Activated CD8-positive, alpha-beta memory T cell treated with anti-CD3 and anti-CD28 coated beads, Interleukin-2, amount 10 ng/mL, durations not matched to agents 7 days and 5 days (primary cell): ENCODE measurements around the gene HOXC4. TPM values are rescaled to one million over a fixed set of nuclear protein-coding genes. Genes with fewer than 3 reads are reported as not detected.

ENCODE experiments used
- ATAC-seq: fragments of 150-1000 bp; cut with Tn5 transposase; one replicate; pipeline ENCODE4 v1.10.0; 2021; ENCODE audit warnings: moderate library complexity
- CTCF ChIA-PET: fragments of 350-600 bp; sonication (Branson Sonifier 250); formaldehyde crosslinking; loops from one replicate; lab custom pipeline; 2021; ENCODE audit warnings: antibody characterized with exemption; lab: Charles Lee
- DNase-seq: peaks from one replicate; pipeline ENCODE4 v3.0.0-alpha.2; 2020
- H3K27ac Mint-ChIP-seq: one replicate; pipeline ENCODE4 v1.8.0; 2021; ENCODE audit warnings: mild to moderate bottlenecking, mixed read lengths
- H3K27me3 Mint-ChIP-seq: one replicate; pipeline ENCODE4 v1.8.0; 2021; ENCODE audit warnings: mixed read lengths
- H3K36me3 Mint-ChIP-seq: one replicate; pipeline ENCODE4 v1.8.0; 2021; ENCODE audit warnings: mild to moderate bottlenecking, mixed read lengths
- H3K4me1 Mint-ChIP-seq: one replicate; pipeline ENCODE4 v1.8.0; 2021; ENCODE audit warnings: mixed read lengths
- H3K4me3 Mint-ChIP-seq: one replicate; pipeline ENCODE4 v1.8.0; 2021; ENCODE audit warnings: mild to moderate bottlenecking, moderate library complexity, mixed read lengths
- H3K9me3 Mint-ChIP-seq: one replicate; pipeline ENCODE4 v1.8.0; 2022; ENCODE audit warnings: low read depth, mixed read lengths
- total RNA-seq, 2 experiments: library from RNA; stranded (reverse); gene quantifications; one replicate each; pipeline ENCODE4 v1.2.3, GENCODE V29; 2021

The HOXC4 gene
- total RNA-seq, 2 experiments from 2014 or later, result 1.5 to 1.9 TPM

GRCh38 chr12:54033980-54034784, 19.5 kb upstream of the HOXC4 start:
- H3K4me3 Mint-ChIP-seq, result no peak overlapping the region
- H3K27me3 Mint-ChIP-seq, result peaks cover 91% of the 10 kb centered on the region
- H3K36me3 Mint-ChIP-seq, result no peaks in the 10 kb centered on the region
- no peak overlapping the region for H3K27ac Mint-ChIP-seq
- no peaks in the 10 kb centered on the region for H3K9me3 Mint-ChIP-seq
- DNase-seq (no peak), ATAC-seq (peak; percentile 21)
- peaks cover 18% of the 10 kb centered on the region for H3K4me1 Mint-ChIP-seq
- CTCF ChIA-PET, result interaction anchor here (2.2 to 15.1 kb wide), 6 partner anchors 19 to 174 kb away, joined by 9 to 229 read pairs (median 72); partner anchors contain the start of genes HOXC4, HOXC8 and SMUG1

DNA sequence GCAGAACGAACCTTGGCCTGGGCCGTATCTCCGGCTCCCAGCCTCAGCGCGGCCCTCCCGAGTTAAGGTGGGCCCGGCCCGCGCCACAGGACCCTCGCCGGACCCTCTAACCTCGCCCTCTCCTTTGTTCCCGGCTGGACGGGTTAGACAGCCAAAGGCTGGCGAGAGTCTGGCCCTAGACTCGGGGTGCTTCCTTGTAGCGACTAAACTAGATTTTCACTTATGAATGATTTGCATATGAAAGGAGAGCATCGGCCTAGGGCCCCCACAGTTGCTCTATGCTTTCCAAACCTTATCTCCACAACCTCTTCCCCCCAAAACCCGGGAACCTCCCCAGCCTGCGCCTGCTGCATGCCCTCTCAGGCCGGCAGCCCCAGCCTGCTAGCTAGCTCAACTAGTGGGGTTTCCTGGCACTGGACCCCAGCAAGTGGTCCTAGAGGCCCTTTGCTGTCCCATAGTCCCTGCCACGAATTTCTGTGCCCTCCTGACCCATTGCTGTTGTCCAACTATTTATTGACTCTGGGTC, 18.8 kb upstream of the HOXC4 start:
- DNase-seq (no peak), ATAC-seq (no peak)
- Mint-ChIP-seq H3K27me3 (peaks cover 92% of the 10 kb centered on the region), H3K27ac (no peak overlapping the region), H3K4me1 (peaks cover 17% of the 10 kb centered on the region), H3K9me3 (no peaks in the 10 kb centered on the region), H3K36me3 (no peaks in the 10 kb centered on the region), H3K4me3 (no peak overlapping the region)
- CTCF ChIA-PET, result interaction anchor here (2.2 to 15.1 kb wide), 5 partner anchors 18 to 173 kb away, joined by 9 to 229 read pairs (median 74); partner anchors contain the start of genes HOXC4, HOXC8 and SMUG1

DNA sequence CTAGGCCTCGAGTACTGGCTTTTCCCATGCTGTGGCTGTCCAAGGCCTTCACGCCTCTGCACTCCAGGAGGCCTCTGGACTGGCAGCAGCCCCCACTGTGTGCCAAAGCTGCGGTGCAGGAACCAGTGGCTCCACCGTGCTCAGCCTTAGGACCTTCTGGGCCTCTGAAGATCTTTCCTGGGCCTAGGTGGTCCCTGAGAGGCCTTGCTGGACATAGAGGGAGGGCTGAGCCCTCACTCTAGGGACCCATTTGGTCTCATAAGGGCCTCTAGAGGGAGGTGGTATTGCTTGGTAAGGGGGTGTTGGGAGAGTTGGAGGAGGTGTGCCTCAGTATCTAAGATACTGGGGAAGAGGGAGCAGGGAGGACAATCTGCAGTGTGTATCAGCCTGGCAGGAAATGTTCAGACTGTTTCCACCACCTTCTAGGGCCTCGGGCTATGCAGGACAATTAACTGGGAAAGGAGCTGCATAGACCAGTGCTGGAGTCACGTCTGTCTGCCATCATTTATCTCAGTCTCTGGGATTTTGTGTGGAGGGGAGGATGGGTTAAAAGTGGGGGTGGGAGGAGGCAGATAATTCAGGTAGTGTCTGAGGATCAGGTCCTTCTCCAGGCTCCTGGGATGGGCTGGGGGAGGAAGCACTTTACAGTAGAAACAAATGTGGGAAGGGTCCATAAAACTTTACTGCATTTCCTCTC, 17.9 kb upstream of the HOXC4 start:
- no peak overlapping the region for H3K4me3 Mint-ChIP-seq
- H3K27me3 Mint-ChIP-seq, result peaks cover 94% of the 10 kb centered on the region
- no peak for ATAC-seq
- H3K27ac Mint-ChIP-seq, result no peak overlapping the region
- H3K36me3 Mint-ChIP-seq, result no peaks in the 10 kb centered on the region
- CTCF ChIA-PET, result interaction anchor here (2.2 to 15.1 kb wide), 5 partner anchors 17 to 172 kb away, joined by 9 to 229 read pairs (median 74); partner anchors contain the start of genes HOXC4, HOXC8 and SMUG1
- H3K4me1 Mint-ChIP-seq, result peaks cover 17% of the 10 kb centered on the region
- DNase-seq, result no peak
- H3K9me3 Mint-ChIP-seq, result no peaks in the 10 kb centered on the region

GRCh38 chr12:54036620-54037359, 16.8 kb upstream of the HOXC4 start:
- no peaks in the 10 kb centered on the region for H3K9me3 Mint-ChIP-seq

DNA sequence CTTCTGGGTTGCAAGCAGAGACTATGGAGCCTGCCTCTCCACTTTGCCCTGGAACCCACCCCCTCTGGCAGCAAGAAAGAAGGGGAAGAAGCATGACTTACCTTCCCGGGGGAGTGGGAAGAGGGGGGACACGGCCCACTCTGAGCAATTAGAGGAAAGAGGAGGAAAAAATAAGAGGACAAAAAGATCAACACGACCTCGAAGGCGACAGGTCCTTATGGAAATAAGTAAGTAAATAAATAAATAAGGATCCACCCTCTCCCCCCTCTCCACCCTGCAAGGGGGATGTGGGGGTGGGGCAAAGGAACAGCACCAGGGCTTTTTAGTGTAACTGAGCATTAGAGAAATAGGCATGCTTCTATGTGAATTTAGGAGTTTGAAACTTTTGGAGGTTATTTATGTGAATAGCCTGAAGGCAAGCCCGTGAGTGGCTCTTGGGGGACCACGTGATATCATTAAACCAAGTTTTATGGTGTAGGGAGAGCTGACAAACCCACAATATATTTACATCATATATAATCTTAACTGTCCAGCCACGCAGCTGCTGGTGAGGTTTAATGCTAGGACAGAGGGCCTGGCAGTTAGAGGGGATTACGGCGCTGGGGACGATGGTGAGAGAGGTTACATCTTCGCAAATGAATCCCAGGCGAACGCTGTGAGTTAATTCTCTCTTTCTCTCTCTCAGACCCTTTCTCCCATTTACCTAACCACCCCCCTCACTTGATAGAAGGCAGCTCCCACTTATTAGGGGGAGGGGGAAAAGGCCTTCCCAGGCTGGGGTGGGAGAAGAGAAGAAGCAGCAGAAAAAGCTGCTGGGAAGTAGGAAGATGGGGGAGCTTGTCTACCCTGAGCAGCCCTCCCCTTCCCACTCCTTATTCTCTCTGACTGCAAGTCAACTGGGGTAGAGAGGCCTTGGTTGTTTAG, 16.0 kb upstream of the HOXC4 start:
- DNase-seq (no peak), ATAC-seq (no peak)
- peaks cover 88% of the 10 kb centered on the region for H3K27me3 Mint-ChIP-seq
- H3K4me3 Mint-ChIP-seq, result no peak overlapping the region
- CTCF ChIA-PET, result interaction anchor here (0.6 to 7.9 kb wide), 5 partner anchors 154 to 170 kb away, joined by 3 to 229 read pairs (median 10); partner anchors contain the start of gene SMUG1
- H3K27ac Mint-ChIP-seq, result no peak overlapping the region
- H3K36me3 Mint-ChIP-seq, result no peaks in the 10 kb centered on the region
- peaks cover 16% of the 10 kb centered on the region for H3K4me1 Mint-ChIP-seq
- H3K9me3 Mint-ChIP-seq, result no peaks in the 10 kb centered on the region

More at GRCh38 chr12:54036620-54037359, 16.8 kb upstream of the HOXC4 start:
- Mint-ChIP-seq H3K4me3 (no peak overlapping the region), H3K36me3 (no peaks in the 10 kb centered on the region), H3K27me3 (peaks cover 90% of the 10 kb centered on the region), H3K27ac (no peak overlapping the region), H3K4me1 (peaks cover 17% of the 10 kb centered on the region)
- DNase-seq, result no peak
- no peak for ATAC-seq
- CTCF ChIA-PET, result interaction anchor here (7.0 to 15.1 kb wide), 4 partner anchors 29 to 171 kb away, joined by 71 to 229 read pairs (median 116); partner anchors contain the start of genes HOXC8 and SMUG1

GRCh38 chr12:54038284-54038870, 15.3 kb upstream of the HOXC4 start:
- Mint-ChIP-seq H3K4me1 (peaks cover 10% of the 10 kb centered on the region), H3K36me3 (no peaks in the 10 kb centered on the region), H3K27ac (no peak overlapping the region), H3K9me3 (no peaks in the 10 kb centered on the region), H3K27me3 (peaks cover 87% of the 10 kb centered on the region), H3K4me3 (no peak overlapping the region)
- ATAC-seq (no peak), DNase-seq (no peak)
- CTCF ChIA-PET, result interaction anchor here (0.6 to 1.8 kb wide), 7 partner anchors 8 to 169 kb away, joined by 3 to 10 read pairs (median 3); partner anchors contain the start of gene HOXC10

GRCh38 chr12:54038871-54039414, 14.7 kb upstream of the HOXC4 start:
- no peak overlapping the region for H3K4me3 Mint-ChIP-seq
- ATAC-seq (no peak), DNase-seq (no peak)
- peaks cover 89% of the 10 kb centered on the region for H3K27me3 Mint-ChIP-seq
- H3K4me1 Mint-ChIP-seq, result peaks cover 12% of the 10 kb centered on the region
- H3K36me3 Mint-ChIP-seq, result no peaks in the 10 kb centered on the region
- CTCF ChIA-PET, result interaction anchor here (0.7 to 1.8 kb wide), 6 partner anchors 9 to 167 kb away, joined by 3 to 10 read pairs (median 4); partner anchors contain the start of gene HOXC10
- no peaks in the 10 kb centered on the region for H3K9me3 Mint-ChIP-seq
- H3K27ac Mint-ChIP-seq, result no peak overlapping the region

DNA sequence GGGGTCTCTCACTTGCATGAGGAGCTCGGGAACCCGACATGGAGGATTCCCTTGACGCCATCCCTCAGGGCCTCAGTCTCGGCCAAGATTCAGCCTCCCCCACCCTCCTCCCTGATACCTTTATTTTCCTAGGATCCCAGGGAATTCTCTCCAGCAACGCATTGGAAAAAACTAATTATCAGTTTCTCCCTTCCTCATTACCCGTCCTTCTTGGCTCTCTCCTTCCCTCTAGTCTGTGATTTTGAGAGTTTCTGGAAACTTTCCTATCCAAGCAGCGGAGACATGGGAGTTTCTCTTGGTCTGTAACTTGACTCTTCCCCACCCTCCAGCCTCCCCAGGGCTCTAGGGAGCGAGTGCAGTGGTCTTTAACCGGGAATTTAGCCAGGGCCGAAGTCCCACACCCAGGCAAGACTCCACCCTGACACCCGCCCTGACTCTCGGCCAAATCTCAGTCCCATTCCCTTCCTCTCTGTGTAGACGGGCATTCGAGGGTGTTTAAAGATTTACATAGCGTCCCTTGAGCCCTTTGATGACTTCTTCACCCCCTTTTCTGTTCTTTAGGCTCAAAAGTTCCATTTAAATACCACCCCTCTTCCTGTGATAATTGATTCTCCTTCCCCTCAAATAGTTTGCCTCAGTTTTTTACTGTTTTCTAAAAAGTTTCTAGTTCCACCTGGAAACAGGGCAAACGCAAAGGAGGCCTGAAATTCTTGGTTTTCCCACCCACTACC, 14.1 kb upstream of the HOXC4 start:
- Mint-ChIP-seq H3K27me3 (peaks cover 91% of the 10 kb centered on the region), H3K4me1 (peaks cover 13% of the 10 kb centered on the region), H3K9me3 (no peaks in the 10 kb centered on the region), H3K4me3 (no peak overlapping the region), H3K36me3 (no peaks in the 10 kb centered on the region), H3K27ac (no peak overlapping the region)
- no peak for ATAC-seq
- DNase-seq, result no peak
- CTCF ChIA-PET, result interaction anchor here (0.7 to 2.0 kb wide), 6 partner anchors 9 to 162 kb away, joined by 3 to 10 read pairs (median 4); partner anchors contain the start of gene HOXC10

DNA sequence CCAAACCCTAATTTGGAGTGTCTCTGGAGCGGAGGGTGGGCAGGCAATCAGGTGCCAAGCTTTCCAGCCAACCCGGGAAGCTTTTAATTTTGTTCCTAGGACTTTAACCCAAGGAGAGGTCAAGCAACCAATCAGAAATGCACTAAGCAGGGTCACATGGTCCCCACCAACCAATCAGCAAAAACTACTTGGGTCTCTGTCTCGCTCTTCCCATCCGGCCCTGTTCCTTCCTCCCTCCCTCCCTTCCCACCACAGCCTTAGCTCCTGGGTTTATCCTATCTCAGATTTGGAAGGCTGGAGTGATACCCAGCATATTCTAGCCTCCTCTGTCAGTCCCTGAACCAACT, 13.5 kb upstream of the HOXC4 start:
- Mint-ChIP-seq H3K9me3 (no peaks in the 10 kb centered on the region), H3K27ac (no peak overlapping the region), H3K4me3 (no peak overlapping the region), H3K27me3 (peaks cover 91% of the 10 kb centered on the region), H3K4me1 (peaks cover 11% of the 10 kb centered on the region), H3K36me3 (no peaks in the 10 kb centered on the region)
- DNase-seq (no peak), ATAC-seq (no peak)
- CTCF ChIA-PET, result interaction anchor here (1.3 to 2.0 kb wide), 4 partner anchors 7 to 161 kb away, joined by 3 to 7 read pairs (median 5); partner anchors contain the start of gene HOXC5

GRCh38 chr12:54040648-54041047, 13.0 kb upstream of the HOXC4 start:
- Mint-ChIP-seq H3K9me3 (no peaks in the 10 kb centered on the region), H3K27ac (no peak overlapping the region), H3K4me3 (no peak overlapping the region), H3K36me3 (no peaks in the 10 kb centered on the region), H3K4me1 (peaks cover 10% of the 10 kb centered on the region), H3K27me3 (peaks cover 91% of the 10 kb centered on the region)
- ATAC-seq (no peak), DNase-seq (no peak)
- CTCF ChIA-PET, result interaction anchor here (1.0 to 2.0 kb wide), 5 partner anchors 8 to 161 kb away, joined by 3 to 7 read pairs (median 4); partner anchors contain the start of genes HOXC4 and HOXC5
